GM18868 (cell line): ENCODE data around the gene KCNN3.

Experiments
- ATAC-seq: cut with Tn5 transposase; IDR thresholded peaks from one replicate; pipeline ENCODE4 v1.9.1; 2021; ENCODE audit warnings: mild to moderate bottlenecking, moderate library complexity; ENCODE audit not compliant: unreplicated experiment

The KCNN3 gene

DNA sequence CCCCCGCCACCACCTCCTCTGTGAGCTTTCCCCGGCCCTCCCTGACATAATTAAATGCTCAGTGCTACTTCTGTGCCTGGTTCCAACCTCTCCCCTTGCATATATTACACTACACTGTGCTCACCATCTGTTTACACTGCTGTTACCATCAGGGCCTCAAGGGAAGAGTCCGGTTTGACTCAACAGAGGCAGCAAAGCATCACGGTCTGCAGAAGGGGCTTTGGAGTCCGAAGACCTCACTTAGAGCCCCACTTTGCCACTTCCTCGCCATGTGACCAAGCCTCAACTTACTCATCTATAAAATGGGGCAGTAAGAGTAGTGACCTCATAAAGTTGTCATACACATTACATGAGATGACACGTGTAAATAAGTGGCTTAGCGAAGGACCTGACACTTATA is 27.4 kb downstream of the KCNN3 start:
- no peak for ATAC-seq

GRCh38 chr1:154841384-154841783 is 28.7 kb downstream of the KCNN3 start:
- no peak for ATAC-seq

DNA sequence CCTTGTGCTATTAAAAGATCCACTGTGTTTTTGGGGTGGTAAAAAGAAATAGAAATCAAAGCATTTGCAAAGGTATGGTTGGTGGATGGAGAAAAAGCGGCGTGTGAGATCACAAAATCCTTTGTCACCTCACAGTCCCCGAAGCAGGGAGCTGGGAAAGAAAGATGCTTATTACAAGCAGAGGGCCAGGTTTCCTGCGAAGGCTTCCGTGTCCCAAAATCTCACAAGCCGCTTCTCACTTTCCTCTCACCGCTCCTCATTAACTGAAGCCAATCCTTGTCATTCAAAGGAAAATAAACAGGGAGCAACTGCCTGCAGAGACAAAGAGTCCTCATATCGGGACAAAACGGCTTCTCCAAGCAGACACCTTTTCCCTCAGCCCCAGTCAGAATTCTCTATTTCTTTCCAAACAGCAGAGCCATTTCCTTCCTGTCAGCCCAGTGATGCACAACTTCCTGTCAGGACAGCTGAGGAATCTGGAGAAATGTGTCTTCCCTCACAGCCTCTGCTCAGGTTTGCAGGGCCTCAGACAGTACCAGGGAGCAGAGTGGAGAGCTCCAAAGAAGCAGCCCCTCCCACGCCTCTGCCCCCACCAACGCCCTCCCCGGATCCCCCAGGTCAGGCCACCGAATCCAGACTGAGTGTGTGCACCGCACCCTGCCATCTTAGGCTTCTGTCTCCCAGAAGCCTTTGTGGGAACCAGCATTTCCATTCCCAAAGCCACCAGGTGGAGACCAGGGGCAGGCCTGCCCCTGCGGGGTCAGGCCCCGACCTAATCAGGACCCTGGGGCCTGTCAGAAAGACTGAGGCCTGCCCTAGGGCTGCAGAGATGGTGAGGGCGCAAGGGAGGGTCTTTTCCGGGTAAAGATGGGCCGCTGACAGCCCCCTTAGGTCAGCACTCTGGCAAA is 29.6 kb downstream of the KCNN3 start:
- ATAC-seq: no peak

DNA sequence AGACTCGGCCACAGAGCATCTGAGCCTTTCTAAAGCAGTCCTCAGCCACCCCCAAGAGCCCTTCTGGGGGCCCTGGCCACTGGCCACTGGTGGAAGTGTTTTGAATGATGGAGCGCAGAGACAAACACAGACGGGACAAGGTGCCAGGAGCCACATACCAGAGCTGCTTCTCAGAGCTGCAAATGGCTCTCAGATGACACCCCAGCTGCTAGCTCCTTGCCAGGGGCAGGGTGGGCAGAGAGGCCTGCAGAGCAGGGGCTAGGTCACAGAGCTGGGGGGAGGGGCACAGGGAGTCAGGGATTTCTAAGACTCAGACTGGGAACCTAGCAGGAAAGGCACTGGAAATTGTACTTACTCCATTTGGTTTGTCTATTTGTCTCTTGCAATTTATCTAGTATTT is 30.4 kb downstream of the KCNN3 start:
- no peak for ATAC-seq

GRCh38 chr1:154838988-154839387 is 31.1 kb downstream of the KCNN3 start:
- ATAC-seq: no peak

- no peak for ATAC-seq
Measured at GRCh38 chr1:154838461-154838860, 31.6 kb downstream of the KCNN3 start.

- ATAC-seq: no peak
Measured at GRCh38 chr1:154837672-154838171, 32.4 kb downstream of the KCNN3 start.

DNA sequence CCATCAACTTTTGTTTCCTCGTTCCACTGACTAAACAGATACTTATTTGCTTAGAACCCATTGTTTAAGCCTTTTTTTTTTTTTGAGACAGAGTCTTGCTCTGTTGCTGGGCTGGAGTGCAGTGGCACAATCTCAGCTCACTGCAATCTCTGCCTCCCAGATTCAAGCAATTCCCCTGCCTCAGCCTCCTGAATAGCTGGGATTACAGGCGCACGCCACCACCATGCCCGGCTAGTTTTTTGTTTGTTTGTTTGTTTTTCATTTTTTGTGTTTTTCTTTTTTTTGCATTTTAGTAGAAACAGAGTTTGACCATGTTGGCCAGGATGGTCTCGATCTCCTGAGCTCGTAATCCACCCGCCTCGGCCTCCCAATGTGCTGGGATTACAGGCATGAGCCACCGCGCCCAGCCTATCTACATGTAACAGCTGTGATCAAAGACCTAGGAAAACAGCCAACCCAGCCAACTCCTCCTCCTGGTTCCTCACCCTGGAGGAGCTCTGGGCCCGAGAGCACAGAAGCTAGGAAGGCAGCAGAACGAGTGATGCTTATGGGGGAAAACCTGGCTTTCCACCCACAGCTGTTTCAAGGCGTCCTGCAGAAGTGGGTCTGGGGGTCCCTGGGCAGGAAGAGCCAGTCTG is 32.9 kb downstream of the KCNN3 start:
- no peak for ATAC-seq

DNA sequence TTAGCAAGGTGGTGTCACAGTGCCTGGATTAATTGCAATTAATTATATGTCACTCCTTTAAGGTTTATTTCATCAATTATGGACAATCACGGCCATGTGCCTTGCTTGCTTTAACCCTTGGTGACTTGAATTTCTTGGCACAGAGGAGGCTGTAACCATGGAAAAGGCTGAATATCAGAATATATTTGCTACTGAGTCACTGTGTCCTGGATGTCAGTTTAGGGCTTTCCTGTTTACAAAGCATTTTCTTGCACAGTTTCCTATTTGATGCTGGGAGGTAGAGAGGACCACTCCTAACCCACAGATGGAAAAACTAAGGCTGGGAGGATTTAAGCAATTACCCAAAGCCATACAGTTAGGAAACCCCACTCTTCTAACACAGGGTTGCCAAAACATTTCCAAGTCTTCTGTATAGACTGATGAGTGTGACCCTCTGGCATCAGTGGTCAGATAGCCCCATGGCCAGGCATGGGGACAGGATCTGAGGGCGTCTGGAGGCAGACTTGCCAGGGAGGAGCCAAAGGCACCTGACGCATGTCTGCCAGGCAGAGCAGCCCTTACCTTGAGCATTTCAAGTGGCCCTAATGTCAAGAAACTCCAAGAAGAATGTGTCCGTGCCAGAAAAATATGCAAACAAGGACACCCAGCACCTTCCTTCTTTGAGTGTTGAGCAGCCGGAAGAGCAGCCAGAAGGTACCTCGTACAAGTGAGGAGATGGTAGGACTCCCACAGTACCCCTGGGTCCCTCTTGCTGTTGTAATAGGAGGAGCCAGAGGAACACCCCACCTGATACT is 34.4 kb downstream of the KCNN3 start:
- no peak for ATAC-seq

GRCh38 chr1:154833841-154834240 is 36.2 kb downstream of the KCNN3 start:
- ATAC-seq: no peak

DNA sequence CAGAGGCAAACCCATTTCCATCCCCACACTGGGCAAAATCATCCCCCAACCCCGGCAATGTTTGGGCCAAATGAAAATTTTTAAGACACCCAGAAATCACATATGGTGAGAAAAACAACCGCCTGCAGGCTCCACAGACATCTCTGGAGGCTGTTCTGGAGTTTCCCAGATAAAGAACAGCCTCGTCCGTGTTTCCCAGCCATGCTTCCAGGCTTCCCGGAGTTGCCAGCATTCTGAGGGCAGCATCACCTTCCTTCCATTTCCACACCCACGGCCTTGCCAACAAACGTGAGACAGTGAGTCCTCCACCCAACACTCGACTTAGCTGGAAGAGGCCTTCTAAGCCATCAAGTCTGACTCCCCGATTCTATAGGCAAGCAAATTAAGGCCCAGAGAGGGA is 36.9 kb downstream of the KCNN3 start:
- ATAC-seq: no peak

DNA sequence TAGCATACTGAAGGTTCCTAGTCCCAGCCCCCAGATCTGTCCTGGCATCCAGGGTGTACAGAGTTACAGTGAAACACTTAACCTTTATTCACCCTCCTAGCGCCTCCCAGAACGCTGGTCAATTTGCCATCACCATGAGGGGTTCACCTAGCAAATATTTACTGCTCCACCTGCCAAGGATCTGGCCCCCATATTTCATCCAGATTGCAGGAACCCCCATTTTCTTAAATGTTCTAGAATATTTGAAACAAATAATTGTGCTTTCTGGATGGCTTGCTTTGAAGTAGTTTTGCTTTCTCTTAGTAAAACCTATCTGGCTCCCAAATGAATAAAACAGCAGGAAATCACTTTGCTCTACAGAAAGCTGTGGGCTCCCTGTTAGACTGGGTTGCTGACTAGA is 37.7 kb downstream of the KCNN3 start:
- ATAC-seq: no peak

GRCh38 chr1:154831462-154831861 is 38.6 kb downstream of the KCNN3 start:
- ATAC-seq: no peak

DNA sequence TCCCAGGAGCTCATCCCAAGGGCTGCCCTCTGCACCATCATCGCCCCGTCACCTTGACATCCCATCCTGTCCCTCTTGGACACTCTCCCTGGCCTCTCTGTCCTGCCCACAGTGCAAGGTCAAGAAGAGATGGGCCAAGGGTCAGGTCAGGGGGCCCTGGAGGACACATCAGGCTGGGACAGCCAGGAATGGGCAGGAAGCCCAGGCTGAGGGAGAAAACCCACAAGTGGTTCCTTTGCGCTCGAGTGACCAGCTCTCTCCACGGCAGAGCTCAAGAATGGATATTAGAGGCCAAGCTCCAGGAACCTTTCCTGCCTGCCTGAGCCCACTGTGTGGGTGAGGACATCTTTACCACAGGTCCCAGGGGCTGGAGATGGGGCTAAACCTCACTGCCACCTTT is 41.0 kb downstream of the KCNN3 start:
- no peak for ATAC-seq

DNA sequence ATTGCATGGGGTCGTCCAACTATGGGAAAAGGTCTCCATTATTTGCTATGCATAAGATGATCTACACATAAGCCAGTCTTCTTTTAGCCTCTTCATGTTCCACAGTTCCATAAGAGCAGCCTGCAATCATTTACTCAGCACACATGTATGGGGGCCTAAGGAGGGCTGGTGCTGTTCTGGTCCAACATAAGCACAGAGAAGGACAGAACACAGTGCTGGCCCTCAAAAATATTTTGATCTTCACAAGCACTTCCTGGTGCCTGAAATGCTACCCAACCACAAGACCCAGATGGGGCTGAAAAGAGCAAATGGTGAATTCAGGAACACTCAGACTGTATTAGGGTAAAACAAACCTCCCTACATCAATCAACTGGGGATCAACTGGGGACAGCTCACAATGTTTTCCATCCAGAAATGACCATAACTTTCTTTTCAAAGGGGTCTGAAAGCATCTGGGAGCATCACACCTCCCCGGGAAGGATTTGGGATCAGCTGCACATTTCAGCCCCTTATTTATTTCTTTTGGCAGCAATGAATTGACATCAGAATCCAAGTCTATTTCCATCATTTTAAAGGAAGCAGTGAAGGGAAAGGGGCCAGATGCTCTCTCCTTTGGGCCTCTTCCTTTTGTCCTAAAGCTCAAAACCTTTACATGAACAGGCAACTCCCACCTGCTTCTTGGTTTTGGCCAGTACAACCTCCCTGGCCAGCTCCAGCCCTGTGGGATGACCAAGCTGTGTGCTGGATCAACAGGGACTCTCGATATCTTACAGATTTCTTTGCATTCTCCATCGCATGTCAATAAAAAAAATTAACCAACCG is 45.7 kb downstream of the KCNN3 start:
- ATAC-seq: no peak

DNA sequence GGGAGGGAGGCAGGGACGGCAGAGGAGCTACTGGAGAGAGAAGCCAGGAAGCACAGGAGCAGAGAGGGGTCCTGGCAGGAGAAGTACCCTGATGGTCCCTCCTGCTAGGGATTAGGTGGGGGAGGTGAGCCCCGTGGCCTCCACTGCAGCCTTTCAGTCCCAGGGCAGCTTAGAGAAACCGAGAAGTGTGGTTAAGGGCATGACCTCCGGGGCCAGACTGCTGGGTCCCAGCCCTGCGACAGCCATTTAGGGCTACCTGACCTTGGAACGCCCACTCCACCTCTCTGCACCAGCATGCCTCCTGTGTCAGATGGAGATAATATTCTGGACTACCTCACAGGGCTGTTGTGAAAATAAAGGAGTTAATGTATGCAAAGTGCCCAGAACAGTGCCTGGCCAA is 47.4 kb downstream of the KCNN3 start:
- ATAC-seq: no peak

DNA sequence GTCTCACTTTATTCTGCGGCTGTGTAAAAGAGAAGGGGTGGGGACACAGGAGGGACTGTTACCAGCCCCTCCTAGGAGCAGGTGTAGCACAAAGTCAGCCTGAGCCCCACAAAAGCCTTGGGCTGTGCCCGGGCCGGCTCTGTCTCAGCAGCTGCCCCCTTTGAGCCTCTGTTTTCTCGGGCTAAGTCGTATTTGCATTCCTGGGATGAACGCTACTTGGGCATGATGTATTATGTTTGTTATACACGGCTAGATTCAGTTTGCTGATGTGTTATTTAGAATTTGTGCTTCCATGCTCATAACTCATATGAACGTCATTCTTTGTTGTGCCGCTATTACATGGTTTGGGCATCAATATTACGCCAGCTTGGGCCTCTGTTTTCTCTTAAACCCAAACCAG is 47.8 kb downstream of the KCNN3 start:
- no peak for ATAC-seq

DNA sequence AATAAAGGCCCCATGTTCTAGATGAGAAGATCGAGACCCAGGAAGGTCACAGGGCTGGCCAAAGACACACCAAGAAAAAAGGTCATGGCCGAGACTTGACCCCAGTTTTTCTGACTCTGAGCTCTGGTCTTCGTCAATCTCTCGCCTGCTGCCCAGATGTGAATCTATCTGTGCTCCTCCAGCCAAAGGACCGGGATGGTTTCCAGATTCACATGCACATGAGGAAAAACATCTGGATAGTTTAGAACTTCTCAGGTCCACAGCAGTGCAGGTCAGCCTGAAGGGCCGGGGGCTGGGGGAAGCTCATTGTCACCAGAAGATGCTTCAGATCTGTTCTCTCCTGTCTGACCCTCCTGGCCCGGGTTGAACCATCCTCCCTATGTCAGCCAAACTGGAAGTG is 49.0 kb downstream of the KCNN3 start:
- ATAC-seq: no peak

GRCh38 chr1:154820646-154821045 is 49.4 kb downstream of the KCNN3 start:
- no peak for ATAC-seq
